Measurements from ENCODE around the gene TSFM.

- TF ChIP-seq CTCF (IDR thresholded peaks at IDR 0.05) (no peak), POLR2A (IDR thresholded peaks at IDR 0.05) (no peak), EP300 (IDR thresholded peaks at IDR 0.05) (no peak), POLR2AphosphoS5 (IDR thresholded peaks at IDR 0.05) (no peak)
Measured at GRCh38 chr12:57767305-57767698, 15.3 kb upstream of the TSFM start.
